MCF 10A (cell line): ENCODE measurements around the gene SNX22. TPM values are rescaled to one million over a fixed set of nuclear protein-coding genes. Genes with fewer than 3 reads are reported as not detected.

ENCODE experiments used
- BruUV-seq: library from RNA; stranded (reverse); fragments of 400-500 nt; replicated peaks from 2 replicates; lab custom pipeline; 2021; lab: Mats Ljungman, UMichigan
- CTCF ChIA-PET: fragments of 300-600 bp; sonication (Branson Sonifier 250); formaldehyde crosslinking; extraction: SDS; loops from one replicate; lab custom pipeline; 2021; ENCODE audit warnings: antibody characterized with exemption, inconsistent platforms; lab: Yijun Ruan, JAX
- POLR2A ChIA-PET: fragments of 300-600, 350-650 bp; sonication (Branson Sonifier 250); formaldehyde crosslinking; extraction: SDS; loops from one replicate; lab custom pipeline; 2020; ENCODE audit warnings: antibody characterized with exemption, inconsistent platforms; lab: Yijun Ruan, JAX
- DNase-seq: peaks from one replicate; pipeline ENCODE4 v3.0.0-alpha.2; 2018; ENCODE audit not compliant: unreplicated experiment
- H3K27ac Mint-ChIP-seq: one replicate; pipeline ENCODE4 v1.8.0; 2022; ENCODE audit warnings: mild to moderate bottlenecking, low read depth, mixed read lengths; ENCODE audit not compliant: unreplicated experiment
- H3K27me3 Mint-ChIP-seq: one replicate; pipeline ENCODE4 v1.8.0; 2022; ENCODE audit warnings: mixed read lengths; ENCODE audit not compliant: insufficient read depth, unreplicated experiment
- H3K36me3 Mint-ChIP-seq: one replicate; pipeline ENCODE4 v1.8.0; 2022; ENCODE audit warnings: mild to moderate bottlenecking, moderate library complexity, mixed read lengths; ENCODE audit not compliant: insufficient read depth, unreplicated experiment
- H3K4me1 Mint-ChIP-seq: one replicate; pipeline ENCODE4 v1.8.0; 2022; ENCODE audit warnings: mixed read lengths; ENCODE audit not compliant: insufficient read depth, unreplicated experiment
- H3K4me3 Mint-ChIP-seq: one replicate; pipeline ENCODE4 v1.8.0; 2022; ENCODE audit warnings: mild to moderate bottlenecking, moderate library complexity, mixed read lengths; ENCODE audit not compliant: unreplicated experiment
- H3K9me3 Mint-ChIP-seq: one replicate; pipeline ENCODE4 v1.8.0; 2022; ENCODE audit warnings: mixed read lengths; ENCODE audit not compliant: unreplicated experiment
- intact Hi-C: fragments of 100-400 bp; cut with micrococcal nuclease; formaldehyde crosslinking; loops from 2 replicates; pipeline ENCODE4 v1.14.1; 2022
- total RNA-seq: library from RNA; stranded (reverse); gene quantifications from 2 replicates; pipeline ENCODE4 v1.2.3, GENCODE V29; 2022
- TF ChIP-seq, protein P1 (sequence below): fragments of 200-600 bp; IDR thresholded peaks from one replicate; pipeline ENCODE4 v1.8.0; 2022; ENCODE audit warnings: antibody characterized with exemption, mild to moderate bottlenecking; ENCODE audit not compliant: unreplicated experiment

The SNX22 gene
- total RNA-seq, 1 experiment from 2014 or later, result 0.16 TPM

DNA sequence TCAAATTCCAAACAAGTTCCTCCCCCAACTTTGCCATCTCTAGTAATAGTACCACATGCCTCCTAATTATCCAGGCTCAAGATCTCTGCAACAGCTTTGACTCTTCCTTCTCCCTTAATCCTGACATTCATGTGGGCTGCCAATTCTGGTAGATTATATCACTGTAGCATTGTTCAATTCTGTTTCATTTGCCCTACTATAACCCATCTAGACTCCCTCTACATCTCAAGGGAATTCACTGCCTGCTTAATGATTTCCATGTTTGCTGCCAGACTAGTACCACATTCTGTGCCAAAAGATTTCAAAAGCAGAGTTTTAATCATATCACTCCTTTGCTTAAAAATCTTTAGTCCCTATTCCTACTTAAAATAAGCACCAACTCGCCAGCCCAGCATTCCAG lies 45.9 kb downstream of the SNX22 start:
- intact Hi-C loops, result no loop called here
- DNase-seq, result no peak
- Mint-ChIP-seq H3K4me1 (no peaks in the 10 kb centered on the region), H3K36me3 (peaks cover 61% of the 10 kb centered on the region), H3K27ac (no peak overlapping the region), H3K27me3 (no peaks in the 10 kb centered on the region), H3K4me3 (no peak overlapping the region), H3K9me3 (no peaks in the 10 kb centered on the region)
- TF ChIP-seq, protein P1, sequence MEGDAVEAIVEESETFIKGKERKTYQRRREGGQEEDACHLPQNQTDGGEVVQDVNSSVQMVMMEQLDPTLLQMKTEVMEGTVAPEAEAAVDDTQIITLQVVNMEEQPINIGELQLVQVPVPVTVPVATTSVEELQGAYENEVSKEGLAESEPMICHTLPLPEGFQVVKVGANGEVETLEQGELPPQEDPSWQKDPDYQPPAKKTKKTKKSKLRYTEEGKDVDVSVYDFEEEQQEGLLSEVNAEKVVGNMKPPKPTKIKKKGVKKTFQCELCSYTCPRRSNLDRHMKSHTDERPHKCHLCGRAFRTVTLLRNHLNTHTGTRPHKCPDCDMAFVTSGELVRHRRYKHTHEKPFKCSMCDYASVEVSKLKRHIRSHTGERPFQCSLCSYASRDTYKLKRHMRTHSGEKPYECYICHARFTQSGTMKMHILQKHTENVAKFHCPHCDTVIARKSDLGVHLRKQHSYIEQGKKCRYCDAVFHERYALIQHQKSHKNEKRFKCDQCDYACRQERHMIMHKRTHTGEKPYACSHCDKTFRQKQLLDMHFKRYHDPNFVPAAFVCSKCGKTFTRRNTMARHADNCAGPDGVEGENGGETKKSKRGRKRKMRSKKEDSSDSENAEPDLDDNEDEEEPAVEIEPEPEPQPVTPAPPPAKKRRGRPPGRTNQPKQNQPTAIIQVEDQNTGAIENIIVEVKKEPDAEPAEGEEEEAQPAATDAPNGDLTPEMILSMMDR, result no peak
- CTCF ChIA-PET, result interaction anchor here (1.1 to 1.3 kb wide), 2 partner anchors 8 to 483 kb away, joined by 3 to 4 read pairs; no protein-coding TSS in a partner anchor
- BruUV-seq, result no TSS peak
- POLR2A ChIA-PET, result interaction anchor here (0.6 kb wide), 1 partner anchor 161 kb away, joined by 3 read pairs; no protein-coding TSS in a partner anchor

DNA sequence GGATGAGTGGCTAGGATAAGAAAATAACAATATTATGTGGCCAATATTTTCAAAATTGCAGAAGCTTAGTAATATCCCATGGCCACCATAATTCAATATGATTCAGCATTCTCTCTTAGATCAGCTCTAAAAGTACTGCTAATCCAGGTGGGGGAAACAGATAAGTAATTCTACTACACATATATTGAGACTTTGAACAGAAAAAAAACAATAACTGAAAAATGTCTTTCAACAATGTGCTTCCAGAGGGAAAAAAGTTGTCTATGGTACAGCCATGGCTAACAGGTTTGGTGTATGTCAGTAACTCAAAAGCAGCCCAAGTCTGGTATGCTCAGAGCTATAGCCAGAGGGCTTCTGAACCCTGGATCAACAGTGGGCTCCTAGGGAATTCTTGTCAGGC lies 53.7 kb downstream of the SNX22 start:
- TF ChIP-seq, protein P1, result no peak
- H3K4me1 Mint-ChIP-seq, result no peaks in the 10 kb centered on the region
- H3K27me3 Mint-ChIP-seq, result no peaks in the 10 kb centered on the region
- no peaks in the 10 kb centered on the region for H3K9me3 Mint-ChIP-seq
- no TSS peak for BruUV-seq
- intact Hi-C loops, result no loop called here
- ChIA-PET CTCF (interaction anchor here (0.5 to 1.6 kb wide), 3 partner anchors 11 to 259 kb away, joined by 3 to 9 read pairs (median 3); partner anchors contain the start of gene CSNK1G1), POLR2A (interaction anchor here (0.8 kb wide), 1 partner anchor 151 kb away, joined by 3 read pairs; the partner anchor contains the start of gene CSNK1G1)
- no peak overlapping the region for H3K4me3 Mint-ChIP-seq
- peaks cover 49% of the 10 kb centered on the region for H3K36me3 Mint-ChIP-seq
- no peak overlapping the region for H3K27ac Mint-ChIP-seq
- no peak for DNase-seq

Other genes with a start within 250 kb of the SNX22 start
- 4.6 and 6.8 TPM in 2 replicates for gene DAPK2, start 105.2 kb upstream of the SNX22 start, total RNA-seq
- gene CIAO2A, start 57.9 kb upstream of the SNX22 start, total RNA-seq, result 38.7 and 44.7 TPM in 2 replicates
- 70.2 and 83.6 TPM in 2 replicates for gene SNX1, start 55.7 kb upstream of the SNX22 start, total RNA-seq
- 874 and 1,247 TPM in 2 replicates for gene PPIB, start 11.3 kb downstream of the SNX22 start, total RNA-seq
- gene CSNK1G1, start 204.4 kb downstream of the SNX22 start, total RNA-seq, result 29.1 and 31.0 TPM in 2 replicates
- 8.6 and 22.2 TPM in 2 replicates for gene PCLAF, start 229.7 kb downstream of the SNX22 start, total RNA-seq
- gene TRIP4, start 236.1 kb downstream of the SNX22 start, total RNA-seq, result 19.8 and 26.0 TPM in 2 replicates